ENCODE data around the gene SLC4A5.
"Not testable (repeated sequence)": the region's sequence is repeated elsewhere in the genome, so short reads cannot be mapped to it uniquely, and the experiment has no call there.

SLC4A5 gene

GRCh38 chr2:74262681-74263080, 80.5 kb downstream of the SLC4A5 start:
- no peak for DNase-seq

DNA sequence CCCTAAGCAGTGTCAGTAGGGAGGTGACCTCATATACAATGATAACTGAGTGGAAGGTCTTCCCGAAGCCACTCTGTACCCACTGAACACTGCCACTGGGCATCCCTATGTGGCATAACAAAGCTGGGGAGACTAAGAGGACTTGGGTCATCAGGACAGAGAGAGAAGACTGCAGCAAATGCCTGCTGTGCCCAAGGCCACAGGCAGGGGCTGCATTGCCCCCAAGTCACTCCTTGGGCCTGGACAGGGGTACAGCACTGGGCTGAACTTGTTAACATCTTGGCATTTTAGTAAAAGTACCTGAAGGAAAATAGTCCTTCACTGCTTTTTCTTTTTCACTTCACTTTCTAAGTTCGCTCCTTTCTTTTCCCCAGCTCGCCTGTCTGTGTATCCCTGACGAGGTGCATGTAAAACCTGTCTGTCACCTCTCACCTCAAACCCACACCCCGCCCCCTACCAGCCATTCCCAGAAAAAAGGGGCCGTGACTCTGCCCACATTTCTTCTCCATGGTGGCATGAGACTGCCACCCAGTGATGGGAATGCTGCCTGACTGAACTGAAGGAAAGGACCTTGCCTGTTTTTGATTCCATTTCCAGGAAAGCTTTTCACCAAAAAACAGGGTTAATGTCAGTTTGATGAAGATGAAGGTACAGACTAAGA, 81.9 kb downstream of the SLC4A5 start:
- DNase-seq, result no peak

DNA sequence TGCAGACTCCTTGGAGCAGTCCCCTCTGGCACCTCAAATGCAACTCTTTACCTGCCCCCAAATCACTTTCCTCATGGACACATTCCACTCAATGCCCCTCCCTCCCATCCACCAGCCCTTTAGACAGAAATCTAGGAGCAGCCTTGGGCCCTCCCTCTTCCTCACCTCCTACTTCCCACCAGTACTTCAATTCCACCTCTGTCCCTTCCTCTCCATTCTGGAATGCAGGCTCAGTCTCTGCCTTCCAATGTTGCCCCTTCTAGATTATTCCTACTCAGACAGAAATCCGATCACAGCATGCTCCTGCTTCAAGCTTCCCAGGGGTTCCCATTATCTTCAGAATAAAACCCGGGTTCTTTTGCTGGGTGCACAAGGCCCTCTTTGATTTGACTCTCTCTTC, 82.7 kb downstream of the SLC4A5 start:
- no peak for DNase-seq

GRCh38 chr2:74259733-74260132, 83.5 kb downstream of the SLC4A5 start:
- DNase-seq, result no peak

- no peak for DNase-seq
Observed at GRCh38 chr2:74259191-74259590, 84.0 kb downstream of the SLC4A5 start.

DNA sequence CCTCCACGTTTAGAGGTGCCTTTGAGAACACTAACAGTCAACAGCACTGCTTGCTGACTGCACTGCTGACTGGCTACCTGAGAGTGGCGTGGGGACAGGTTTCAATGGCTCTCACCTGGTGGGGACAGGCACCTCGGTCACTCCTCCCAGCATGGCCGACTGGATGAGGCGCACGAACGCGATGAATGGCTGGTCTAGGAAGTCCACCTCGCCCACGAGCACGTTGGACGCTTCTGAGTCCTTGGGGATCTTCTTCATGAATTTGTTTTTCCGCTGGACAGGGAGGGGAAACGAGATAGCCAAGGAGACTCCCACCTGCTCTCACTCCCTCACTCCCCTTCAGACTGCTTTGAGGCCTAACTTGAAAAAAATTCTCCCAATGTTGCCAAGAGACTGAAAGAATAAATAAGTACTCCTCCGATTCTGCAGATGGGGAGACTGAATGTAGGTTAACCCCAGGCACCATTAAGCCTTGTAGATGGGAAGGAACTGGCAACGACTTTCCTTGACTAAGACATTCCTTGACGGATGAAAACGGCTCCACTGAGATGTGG, 87.5 kb downstream of the SLC4A5 start:
- no peak for DNase-seq

- no peak for DNase-seq
Observed at GRCh38 chr2:74253971-74254310, 89.3 kb downstream of the SLC4A5 start.

GRCh38 chr2:74253306-74253970, 89.8 kb downstream of the SLC4A5 start:
- no peak for DNase-seq

- DNase-seq, result no peak
Observed at GRCh38 chr2:74252862-74253261, 90.4 kb downstream of the SLC4A5 start.

DNA sequence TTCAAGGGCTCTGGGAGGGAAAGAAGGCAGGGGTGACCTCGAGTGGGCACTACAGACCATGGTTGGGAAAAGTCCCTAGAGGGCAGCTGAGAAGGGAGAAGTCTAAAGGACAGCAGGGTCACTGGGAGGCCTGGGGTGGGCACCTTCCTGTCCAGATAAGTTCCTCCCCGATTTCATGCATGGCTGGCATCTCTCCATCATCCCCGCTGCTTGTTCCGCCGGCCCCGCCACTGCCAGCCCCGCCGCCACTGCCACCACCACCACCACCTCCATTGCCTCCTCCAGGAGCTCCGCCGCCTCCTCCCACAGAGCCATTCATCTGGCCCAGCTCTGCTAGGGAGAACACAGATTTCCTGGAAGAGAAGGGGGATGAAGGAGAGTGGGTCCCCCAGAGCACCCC, 91.2 kb downstream of the SLC4A5 start:
- no peak for DNase-seq

DNA sequence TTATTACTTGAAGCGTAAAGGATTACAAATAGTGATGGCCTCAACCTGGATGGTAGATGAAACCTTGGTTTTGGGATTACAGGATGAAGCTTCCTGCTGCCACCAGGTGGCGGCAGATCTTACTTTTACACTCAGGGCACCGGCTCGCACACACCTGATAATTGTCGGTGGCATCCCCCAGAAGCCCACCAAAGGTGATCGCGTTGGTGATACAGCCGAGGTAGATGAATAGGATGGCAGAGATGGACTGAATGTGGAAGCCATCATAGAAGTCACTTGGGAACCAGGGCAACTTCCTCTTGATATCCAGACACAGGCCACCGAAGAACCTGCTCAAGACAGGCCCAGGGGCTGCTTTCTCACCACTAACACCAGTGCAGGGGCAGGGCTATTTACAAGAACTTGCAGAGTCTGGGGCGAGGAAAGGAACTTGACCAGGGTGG, 93.0 kb downstream of the SLC4A5 start:
- DNase-seq, result no peak

DNA sequence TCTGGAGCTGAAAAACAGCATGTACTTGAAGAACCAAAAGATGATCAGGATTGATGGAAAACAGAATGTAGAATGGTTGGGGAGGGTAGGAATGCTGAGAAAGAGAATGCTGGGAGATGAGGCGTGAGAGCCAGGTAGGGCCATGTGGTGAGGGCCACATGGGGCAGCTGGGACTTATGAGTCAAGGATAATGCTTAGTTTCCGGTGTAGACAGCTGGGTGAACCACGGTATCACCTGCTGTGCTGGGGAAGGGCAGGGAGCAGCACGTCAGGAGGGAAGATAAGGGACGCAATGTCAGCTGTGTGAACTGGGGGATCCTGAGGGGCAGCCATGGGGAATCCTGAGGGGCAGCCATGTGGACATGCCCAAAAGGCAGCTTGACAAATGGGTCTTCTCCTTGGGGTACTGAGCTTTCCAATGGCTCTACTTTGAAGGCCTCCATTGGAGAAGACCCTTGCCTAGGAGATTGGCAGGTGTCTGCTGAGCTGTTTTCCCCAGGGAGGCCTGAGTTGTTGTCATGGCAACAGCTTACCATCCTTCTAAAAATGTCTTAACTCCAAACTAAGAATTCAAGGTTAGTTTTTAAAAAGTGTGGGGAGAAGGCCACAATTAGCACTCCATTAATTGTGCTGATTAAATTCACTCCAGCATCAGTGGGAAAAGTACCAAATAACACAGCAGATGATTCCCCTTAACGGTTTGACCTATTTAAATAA, 93.7 kb downstream of the SLC4A5 start:
- DNase-seq, result no peak

DNA sequence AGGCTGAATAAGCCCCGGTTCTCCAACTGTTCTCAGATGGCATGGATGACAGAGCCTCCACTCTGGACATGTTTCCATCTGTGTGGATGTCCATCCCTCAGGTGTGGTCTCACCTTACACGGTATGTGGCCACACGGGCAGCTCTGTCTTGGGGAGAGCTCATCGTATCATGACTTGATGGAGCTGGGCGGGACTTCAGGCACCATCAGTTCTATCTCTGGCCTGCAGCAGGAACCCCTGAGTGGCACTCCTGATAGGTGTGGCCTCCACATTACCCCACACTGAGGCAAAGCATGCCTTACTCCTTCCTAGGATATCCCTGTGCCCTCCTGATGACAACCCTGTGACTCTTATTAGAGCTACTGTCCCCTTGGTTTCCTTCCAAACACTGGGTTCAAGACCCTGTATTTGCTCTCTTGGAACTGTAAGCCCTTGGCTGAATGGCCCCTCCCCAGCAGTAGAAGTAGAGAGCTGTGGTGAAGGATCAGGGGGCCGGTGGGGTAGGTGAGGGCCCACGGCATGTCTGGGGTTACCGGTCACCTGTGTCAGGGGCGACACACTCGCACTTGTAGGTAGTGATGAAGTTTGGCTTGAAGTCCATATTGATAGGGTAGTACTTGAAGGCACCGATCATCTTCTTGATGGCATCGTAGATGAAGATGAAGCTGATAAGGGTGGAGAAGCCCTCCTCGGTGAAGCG, 96.6 kb downstream of the SLC4A5 start:
- no peak for DNase-seq

GRCh38 chr2:74244286-74244685, 98.9 kb downstream of the SLC4A5 start:
- no peak for DNase-seq

- no peak for DNase-seq
Observed at GRCh38 chr2:74242354-74243071, 100.7 kb downstream of the SLC4A5 start.

DNA sequence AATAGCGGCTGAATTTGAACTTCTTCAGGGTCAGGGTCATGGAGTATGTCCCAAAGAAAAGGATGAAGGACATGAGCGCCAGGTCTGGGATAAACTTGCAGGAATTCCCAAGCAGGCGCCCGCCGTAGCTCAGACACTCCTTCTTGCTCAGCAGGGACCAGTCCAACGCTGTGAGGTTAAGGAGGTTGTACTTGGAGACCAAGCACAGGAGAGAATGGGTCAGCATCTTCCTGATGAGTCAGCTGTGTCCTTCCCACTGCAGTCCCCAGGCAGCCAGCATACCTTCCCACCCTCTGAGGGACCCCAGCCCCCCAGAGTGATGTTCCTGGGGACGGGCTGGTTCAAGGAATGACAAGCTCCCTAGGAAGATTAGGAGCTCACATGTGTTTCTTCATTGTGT, 103.9 kb downstream of the SLC4A5 start:
- DNase-seq, result no peak

GRCh38 chr2:74238879-74239278, 104.3 kb downstream of the SLC4A5 start:
- no peak for DNase-seq

GRCh38 chr2:74235041-74235440, 108.2 kb downstream of the SLC4A5 start:
- no peak for DNase-seq

DNA sequence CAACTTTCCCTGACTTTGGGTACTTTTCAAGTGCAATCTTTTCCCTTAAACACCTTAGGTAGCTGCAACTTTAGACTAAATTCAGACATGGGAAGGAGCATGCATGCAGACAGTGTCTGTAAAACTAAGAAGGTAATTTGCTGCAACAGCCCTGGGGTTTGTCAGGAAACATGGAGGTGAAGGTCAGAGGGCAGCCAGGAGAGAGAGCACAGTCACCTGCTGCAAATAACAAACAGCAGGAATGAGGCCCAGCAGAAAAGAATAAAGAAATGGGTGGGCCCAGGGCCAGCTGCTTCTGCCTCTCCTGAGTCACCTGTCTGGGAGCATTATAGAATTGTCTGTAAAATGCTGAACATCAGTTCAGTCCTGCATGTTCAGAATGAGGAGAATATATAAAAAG, 109.6 kb downstream of the SLC4A5 start:
- no peak for DNase-seq

DNA sequence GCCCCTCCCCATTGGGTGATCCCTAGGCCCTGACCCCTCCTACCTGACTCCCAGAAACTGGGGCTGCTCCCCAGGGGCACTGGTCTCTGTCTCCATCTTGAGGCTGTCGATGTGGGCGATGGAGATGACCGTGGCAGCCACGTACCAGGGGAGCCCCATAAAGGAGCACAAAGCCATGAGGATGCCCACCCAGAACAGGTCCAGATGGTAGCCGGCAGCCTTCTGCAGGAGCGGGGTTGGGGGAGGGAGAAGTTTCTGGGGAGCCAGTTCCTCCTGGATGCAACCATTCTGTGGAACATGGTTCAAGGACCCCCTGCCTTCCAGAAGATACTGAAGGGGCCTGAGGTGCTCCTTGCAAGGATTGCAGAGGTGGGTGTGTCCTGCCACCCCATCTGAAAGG, 110.8 kb downstream of the SLC4A5 start:
- DNase-seq, result no peak

GRCh38 chr2:74229865-74230264, 113.4 kb downstream of the SLC4A5 start:
- not testable (repeated sequence) for DNase-seq

DNA sequence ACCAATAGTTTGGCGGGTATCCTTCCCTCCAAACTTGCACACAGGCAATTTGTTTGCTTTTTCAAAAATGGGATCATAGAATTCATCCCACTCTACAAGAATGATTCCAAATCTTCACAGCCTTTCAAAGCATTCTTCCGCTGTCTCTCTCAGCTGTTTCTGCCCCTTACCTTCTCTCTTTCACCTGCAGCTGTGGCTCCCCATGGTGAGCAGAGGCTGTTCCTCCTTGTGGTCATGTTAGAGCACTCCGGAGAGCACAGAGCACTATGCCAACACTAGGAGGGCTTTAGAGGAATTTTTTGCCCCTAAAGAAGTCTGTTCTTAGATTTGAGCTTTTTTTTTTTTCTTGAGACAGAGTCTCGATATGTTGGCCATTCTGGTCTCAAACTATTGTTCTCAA, 114.4 kb downstream of the SLC4A5 start:
- no peak for DNase-seq

DNA sequence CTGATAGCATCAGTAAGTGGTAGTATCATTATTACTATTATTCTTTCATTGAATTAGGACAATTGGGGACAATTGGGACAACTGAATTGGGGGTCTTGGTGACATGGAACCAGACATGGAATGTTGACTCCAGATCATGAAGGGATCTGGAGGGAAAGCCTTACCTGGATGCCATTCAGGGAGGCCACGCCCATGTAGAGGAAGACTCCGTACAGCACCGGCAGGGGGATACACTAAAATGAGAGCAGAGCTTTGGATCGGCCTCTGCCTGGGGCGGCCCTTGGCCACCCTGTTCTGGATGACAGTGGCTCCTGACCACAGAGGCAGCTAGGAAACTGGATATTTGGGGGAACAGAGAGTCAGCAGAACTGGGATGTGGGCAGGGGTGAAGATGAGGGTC, 115.6 kb downstream of the SLC4A5 start:
- DNase-seq, result no peak
